ENCODE results near the gene EPOP.
A peak's percentile ranks its signal among the peaks of the same experiment; 100 is the strongest.

Gene EPOP

GRCh38 chr17:38697061-38697820 is 22.5 kb upstream of the EPOP start:
- Histone ChIP-seq H3K9me2 (replicated peaks; ENCODE audit: control insufficient read depth, low read length) (no peaks in the 10 kb centered on the region), H3K9me3 (ENCODE audit: control insufficient read depth, insufficient read depth, low read length) (no peaks in the 10 kb centered on the region), H3K79me2 (ENCODE audit: control insufficient read depth, low read length) (no peaks in the 10 kb centered on the region), H3F3A (ENCODE audit: control insufficient read depth, insufficient read depth) (peaks cover 18% of the 10 kb centered on the region), H4K20me1 (ENCODE audit: control insufficient read depth, insufficient read depth, low read depth, low read length) (no peaks in the 10 kb centered on the region), H3K4me1 (ENCODE audit: control insufficient read depth, low read length) (peaks cover 31% of the 10 kb centered on the region), H3K4me3 (ENCODE audit: low read length) (no peak overlapping the region), H3K27ac (ENCODE audit: low read depth, low read length) (no peak overlapping the region), H3K27me3 (ENCODE audit: control insufficient read depth, low read length) (no peaks in the 10 kb centered on the region), H3K4me2 (ENCODE audit: low read length) (peak overlapping the region; percentile 6; the same call in 1 of the 2 replicates), H3K36me3 (ENCODE audit: control insufficient read depth, low read length) (no peaks in the 10 kb centered on the region)
- TF ChIP-seq CTCF (IDR thresholded peaks at IDR 0.05; ENCODE audit: low read depth, low read length, poor library complexity, severe bottlenecking) = no peak
- no peak for TF ChIP-seq EZH2phosphoT487 (IDR thresholded peaks at IDR 0.05; ENCODE audit: borderline replicate concordance, low read length)

- Histone ChIP-seq H3K9me2 (replicated peaks; ENCODE audit: control insufficient read depth, low read length) (no peaks in the 10 kb centered on the region), H3K4me1 (ENCODE audit: control insufficient read depth, low read length) (peaks cover 11% of the 10 kb centered on the region), H4K20me1 (ENCODE audit: control insufficient read depth, insufficient read depth, low read depth, low read length) (no peaks in the 10 kb centered on the region), H3K4me3 (ENCODE audit: low read length) (no peak overlapping the region), H3K36me3 (ENCODE audit: control insufficient read depth, low read length) (no peaks in the 10 kb centered on the region), H3K79me2 (ENCODE audit: control insufficient read depth, low read length) (no peaks in the 10 kb centered on the region), H3K4me2 (ENCODE audit: low read length) (no peak overlapping the region), H3K9me3 (ENCODE audit: control insufficient read depth, insufficient read depth, low read length) (no peaks in the 10 kb centered on the region), H3K27me3 (ENCODE audit: control insufficient read depth, low read length) (peaks cover 6% of the 10 kb centered on the region; the same call in 1 of the 2 replicates), H3K27ac (ENCODE audit: low read depth, low read length) (no peak overlapping the region), H3F3A (ENCODE audit: control insufficient read depth, insufficient read depth) (no peaks in the 10 kb centered on the region)
- TF ChIP-seq CTCF (IDR thresholded peaks at IDR 0.05; ENCODE audit: low read depth, low read length, poor library complexity, severe bottlenecking) (no peak), EZH2phosphoT487 (IDR thresholded peaks at IDR 0.05; ENCODE audit: borderline replicate concordance, low read length) (no peak)
Observed at GRCh38 chr17:38693700-38694329, 19.1 kb upstream of the EPOP start.

GRCh38 chr17:38691154-38691553 is 16.4 kb upstream of the EPOP start:
- H3K4me2 ChIP-seq (ENCODE audit: low read length) = no peak overlapping the region

More at GRCh38 chr17:38691154-38691553, 16.4 kb upstream of the EPOP start:
- no peaks in the 10 kb centered on the region for H3K4me1 ChIP-seq (ENCODE audit: control insufficient read depth, low read length)
- H3K9me2 ChIP-seq (replicated peaks; ENCODE audit: control insufficient read depth, low read length) = no peaks in the 10 kb centered on the region
- no peaks in the 10 kb centered on the region for H3K79me2 ChIP-seq (ENCODE audit: control insufficient read depth, low read length)
- no peaks in the 10 kb centered on the region for H3F3A ChIP-seq (ENCODE audit: control insufficient read depth, insufficient read depth)
- no peak overlapping the region for H3K4me3 ChIP-seq (ENCODE audit: low read length)
- TF ChIP-seq EZH2phosphoT487 (IDR thresholded peaks at IDR 0.05; ENCODE audit: borderline replicate concordance, low read length) = no peak
- TF ChIP-seq CTCF (IDR thresholded peaks at IDR 0.05; ENCODE audit: low read depth, low read length, poor library complexity, severe bottlenecking) = no peak
- H4K20me1 ChIP-seq (ENCODE audit: control insufficient read depth, insufficient read depth, low read depth, low read length) = no peaks in the 10 kb centered on the region
- no peaks in the 10 kb centered on the region for H3K36me3 ChIP-seq (ENCODE audit: control insufficient read depth, low read length)
- no peaks in the 10 kb centered on the region for H3K9me3 ChIP-seq (ENCODE audit: control insufficient read depth, insufficient read depth, low read length)
- H3K27me3 ChIP-seq (ENCODE audit: control insufficient read depth, low read length) = peaks cover 6% of the 10 kb centered on the region; the same call in 1 of the 2 replicates
- H3K27ac ChIP-seq (ENCODE audit: low read depth, low read length) = no peak overlapping the region
